HCT116 (cell line): ENCODE measurements around the gene CHERP. TPM values are rescaled to one million over a fixed set of nuclear protein-coding genes. Genes with fewer than 3 reads are reported as not detected.

Source experiments
- ATAC-seq: fragments of 200-7000 bp; cut with Tn5 transposase; 2 replicates; pipeline ENCODE4 v1.9.1; 2020; ENCODE audit warnings: mild to moderate bottlenecking, moderate library complexity
- BruUV-seq: library from RNA; stranded (reverse); fragments of 400-500 nt; replicated peaks from 2 replicates; lab custom pipeline; 2021; lab: Mats Ljungman, UMichigan
- CTCF ChIA-PET: fragments of 300-600 bp; sonication (Branson Sonifier 250); formaldehyde crosslinking; loops from one replicate; lab custom pipeline; 2021; ENCODE audit warnings: antibody characterized with exemption; lab: Charles Lee
- POLR2A ChIA-PET: fragments of 300-600, 350-600 bp; sonication (Branson Sonifier 250); formaldehyde crosslinking; loops from one replicate; lab custom pipeline; 2021; ENCODE audit warnings: antibody characterized with exemption; lab: Charles Lee
- RAD21 ChIA-PET, 2 experiments: fragments of 300-600 bp; sonication (Branson Sonifier 250); formaldehyde crosslinking; loops; one replicate each; lab custom pipeline; 2023; ENCODE audit warnings: low total read pairs in 2 of 2; ENCODE audit not compliant: uncharacterized antibody in 2 of 2, unreplicated experiment in 2 of 2, low non-redundant PET in 1 of 2; lab: Charles Lee
- DNase-seq: peaks from one replicate; pipeline ENCODE4 v3.0.0-alpha.2; 2010; ENCODE audit warnings: low read depth, low spot score
- H2AFZ ChIP-seq: fragments of 200-600 bp; shearing (Covaris generic), sonication (generic); 2 replicates; pipeline ENCODE4 v1.6.1; 2017; ENCODE audit warnings: low read depth, mixed run types, mixed read lengths, antibody characterized with exemption, low read length; ENCODE audit not compliant: poor library complexity, severe bottlenecking
- H3K27ac ChIP-seq: 2 replicates; pipeline ENCODE4 v1.5.1; 2012; ENCODE audit warnings: low read depth, low read length
- H3K27me3 ChIP-seq: fragments of 200-600 bp; sonication (generic); 2 replicates; pipeline ENCODE4 v1.6.1; 2016; ENCODE audit warnings: mixed run types, low read length, mixed read lengths; ENCODE audit not compliant: insufficient read depth
- H3K36me3 ChIP-seq, 2 experiments: fragments of 200-500 bp in 1 of 2; fragments of 200-600 bp in 1 of 2; sonication (Bioruptor generic) in 1 of 2; sonication (generic) in 1 of 2; 2 replicates each; pipeline versions ENCODE4 v1.5.1 to v1.6.1; 2014 to 2016; ENCODE audit warnings: low read length in 2 of 2, inconsistent platforms in 1 of 2, mixed read lengths in 1 of 2, mixed run types in 1 of 2; ENCODE audit not compliant: insufficient read depth in 2 of 2, control insufficient read depth in 1 of 2
- H3K4me1 ChIP-seq, 2 experiments: fragments of 200-600 bp in 1 of 2; sonication (generic) in 1 of 2; 2 replicates each; pipeline versions ENCODE4 v1.5.1 to v1.6.1; 2012 to 2017; ENCODE audit warnings: low read length in 2 of 2, inconsistent platforms in 1 of 2, mild to moderate bottlenecking in 1 of 2, mixed read lengths in 1 of 2, mixed run types in 1 of 2, moderate library complexity in 1 of 2; ENCODE audit not compliant: insufficient read depth in 2 of 2, control insufficient read depth in 1 of 2
- H3K4me2 ChIP-seq: fragments of 200-600 bp; sonication (generic); 2 replicates; pipeline ENCODE4 v1.6.1; 2017; ENCODE audit warnings: mixed run types, low read length, mixed read lengths
- H3K4me3 ChIP-seq, 2 experiments: fragments of 200-600 bp in 1 of 2; sonication (generic) in 1 of 2; replicated peaks in 1 of 2; 2 replicates each; pipeline ENCODE4 v1.5.1; 2011 to 2016; ENCODE audit warnings: low read length in 2 of 2, control low read depth in 1 of 2, low read depth in 1 of 2, mild to moderate bottlenecking in 1 of 2, mixed read lengths in 1 of 2, mixed run types in 1 of 2
- H3K79me2 ChIP-seq: fragments of 200-600 bp; sonication (generic); 2 replicates; pipeline ENCODE4 v1.6.1; 2017; ENCODE audit warnings: mild to moderate bottlenecking, mixed run types, low read length, moderate library complexity, mixed read lengths; ENCODE audit not compliant: insufficient read depth
- H3K9ac ChIP-seq: fragments of 200-600 bp; sonication (generic); 2 replicates; pipeline ENCODE4 v1.6.1; 2016; ENCODE audit warnings: low read length, mixed read lengths
- H3K9me2 ChIP-seq: fragments of 200-600 bp; sonication (generic), shearing (Covaris generic); 2 replicates; pipeline ENCODE4 v1.6.1; 2017; ENCODE audit warnings: mixed run types, mild to moderate bottlenecking, moderate library complexity; ENCODE audit not compliant: insufficient read depth
- H3K9me3 ChIP-seq, 2 experiments: fragments of 200-500 bp in 1 of 2; fragments of 200-600 bp in 1 of 2; sonication (Bioruptor generic) in 1 of 2; sonication (generic) in 1 of 2; 2 replicates each; pipeline ENCODE4 v1.6.1; 2014 to 2017; ENCODE audit warnings: low read length in 2 of 2, mixed read lengths in 2 of 2, inconsistent platforms in 1 of 2, low read depth in 1 of 2, mild to moderate bottlenecking in 1 of 2, mixed run types in 1 of 2, moderate library complexity in 1 of 2; ENCODE audit not compliant: control insufficient read depth in 1 of 2, insufficient read depth in 1 of 2
- H4K20me1 ChIP-seq: fragments of 200-600 bp; sonication (generic), shearing (Covaris generic); 2 replicates; pipeline ENCODE4 v1.6.1; 2017; ENCODE audit warnings: mixed run types, mild to moderate bottlenecking, moderate library complexity; ENCODE audit not compliant: insufficient read depth
- ATF3 ChIP-seq: IDR thresholded peaks from 2 replicates; pipeline ENCODE4 v1.6.1; 2012
- CEBPB ChIP-seq: IDR thresholded peaks from 2 replicates; pipeline ENCODE4 v1.6.1; 2012; ENCODE audit warnings: low read depth
- CTCF ChIP-seq, 3 experiments: fragments of 200-600 bp in 1 of 3; sonication (generic) in 1 of 3; IDR thresholded peaks in 2 of 3; conservative IDR thresholded peaks in 1 of 3; 2 replicates each; pipeline ENCODE4 v1.5.1; 2012 to 2017; ENCODE audit warnings: low read depth in 2 of 3, low read length in 2 of 3, antibody characterized with exemption in 1 of 3, borderline replicate concordance in 1 of 3, control low read depth in 1 of 3, mild to moderate bottlenecking in 1 of 3, mixed read lengths in 1 of 3, mixed run types in 1 of 3, moderate library complexity in 1 of 3; ENCODE audit not compliant: insufficient read depth in 1 of 3
- EGR1 ChIP-seq: IDR thresholded peaks from 2 replicates; pipeline ENCODE4 v1.6.1; 2012; ENCODE audit warnings: low read depth
- ELF1 ChIP-seq: IDR thresholded peaks from 2 replicates; pipeline ENCODE4 v1.6.1; 2012; ENCODE audit warnings: low read depth, borderline replicate concordance
- EZH2 ChIP-seq: fragments of 200-600 bp; sonication (generic); IDR thresholded peaks from 2 replicates; pipeline ENCODE4 v1.6.1; 2017; ENCODE audit warnings: antibody characterized with exemption, mixed run types
- EZH2phosphoT487 ChIP-seq: fragments of 200-600 bp; IDR thresholded peaks from 2 replicates; pipeline ENCODE4 v1.6.1; 2018; ENCODE audit warnings: antibody characterized with exemption, borderline replicate concordance
- FOSL1 ChIP-seq: IDR thresholded peaks from 2 replicates; pipeline ENCODE4 v1.6.1; 2012; ENCODE audit warnings: low read depth
- JUND ChIP-seq: IDR thresholded peaks from 2 replicates; pipeline ENCODE4 v1.6.1; 2012
- POLR2A ChIP-seq: IDR thresholded peaks from 2 replicates; pipeline ENCODE4 v1.7.0; 2011; ENCODE audit warnings: borderline replicate concordance; ENCODE audit not compliant: insufficient read depth, insufficient read length; ENCODE audit errors: extremely low read depth
- REST ChIP-seq: IDR thresholded peaks from 2 replicates; pipeline ENCODE4 v1.6.1; 2012; ENCODE audit warnings: low read depth
- SP1 ChIP-seq: IDR thresholded peaks from 2 replicates; pipeline ENCODE4 v1.6.1; 2012; ENCODE audit warnings: low read depth
- SRF ChIP-seq: IDR thresholded peaks from 2 replicates; pipeline ENCODE4 v1.6.1; 2012; ENCODE audit warnings: low read depth
- TCF7L2 ChIP-seq: IDR thresholded peaks from 2 replicates; pipeline ENCODE4 v1.7.0; 2011; ENCODE audit warnings: borderline replicate concordance, inconsistent platforms; ENCODE audit not compliant: insufficient read depth, insufficient read length; ENCODE audit errors: extremely low read depth
- YY1 ChIP-seq: IDR thresholded peaks from 2 replicates; pipeline ENCODE4 v1.6.1; 2011; ENCODE audit warnings: low read length, low read depth, moderate library complexity, mild to moderate bottlenecking; ENCODE audit not compliant: insufficient replicate concordance; ENCODE audit errors: extremely low read depth
- ZBTB33 ChIP-seq: IDR thresholded peaks from 2 replicates; pipeline ENCODE4 v1.6.1; 2011; ENCODE audit warnings: mild to moderate bottlenecking, low read length, moderate library complexity; ENCODE audit not compliant: insufficient replicate concordance; ENCODE audit errors: extremely low read depth
- intact Hi-C: fragments of 100-400 bp; cut with micrococcal nuclease; formaldehyde crosslinking; loops from 2 replicates; pipeline ENCODE4 v1.10.0; 2022
- total RNA-seq: library from RNA; stranded (reverse); gene quantifications from one replicate; pipeline ENCODE4 v1.2.1, GENCODE V29; 2021; ENCODE audit not compliant: unreplicated experiment

The CHERP gene
- total RNA-seq, 1 experiment from 2014 or later = 65.8 TPM

- Histone ChIP-seq H3K79me2 (peaks cover 62% of the 10 kb centered on the region), H3K9me2 (no peaks in the 10 kb centered on the region), H2AFZ (no peak overlapping the region), H3K4me3 (no peak overlapping the region), H3K27ac (no peak overlapping the region), H3K9ac (no peak overlapping the region), H3K36me3 (peaks cover 44 to 85% of the 10 kb centered on the region in 2 experiments; a peak in 3 of 4 replicates), H4K20me1 (0 out of 2 replicates have a peak, but pooled peaks cover 12% of the 10 kb centered on the region), H3K27me3 (no peaks in the 10 kb centered on the region), H3K4me2 (no peak overlapping the region), H3K9me3 (no peaks in the 10 kb centered on the region), H3K4me1 (no peaks in the 10 kb centered on the region)
- no peak for TF ChIP-seq ELF1
- no peak for TF ChIP-seq FOSL1
- TF ChIP-seq ZBTB33 = no peak
- TF ChIP-seq ATF3 = no peak
- no peak for TF ChIP-seq SP1
- TF ChIP-seq TCF7L2 = no peak
- TF ChIP-seq REST = no peak
- no peak for TF ChIP-seq JUND
- no peak for TF ChIP-seq EZH2phosphoT487
- no peak for TF ChIP-seq EGR1
- no peak for TF ChIP-seq SRF
- no peak for TF ChIP-seq POLR2A
- no peak for TF ChIP-seq CEBPB
- TF ChIP-seq CTCF (IDR thresholded peaks at IDR 0.05 in 2 of 3, conservative IDR thresholded peaks at IDR 0.05 in 1 of 3; ENCODE audit: borderline replicate concordance in 1 of 3, insufficient read depth in 1 of 3, low read depth in 2 of 3, low read length in 2 of 3) = no peak
- TF ChIP-seq EZH2 = no peak
- TF ChIP-seq YY1 = no peak
- ChIA-PET POLR2A (interaction anchor here (1.1 kb wide), 1 partner anchor 11 kb away, joined by 6 read pairs; no protein-coding TSS in a partner anchor), RAD21 (interaction anchor here in 1 of 2 experiments (0.5 kb wide), 1 partner anchor 81 kb away, joined by 3 read pairs; no protein-coding TSS in a partner anchor), CTCF (no interaction called here)
- intact Hi-C loops = no loop called here
- no TSS peak for BruUV-seq
- no peak for ATAC-seq
- no peak for DNase-seq
Measured at GRCh38 chr19:16532440-16533234, 9.6 kb downstream of the CHERP start.
